CD4-positive, alpha-beta T cell treated with Interleukin-4 for 1 hour (primary cell): Measurements from ENCODE around the gene MED27.

ENCODE experiments used
- DNase-seq, 2 donors: peaks; one replicate each; pipeline ENCODE4 v3.0.0-alpha.2; 2020 to 2022

The MED27 gene

GRCh38 chr9:131831380-131832165, 248.1 kb downstream of the MED27 start:
- DNase-seq: no peak

GRCh38 chr9:131827821-131828369, 251.8 kb downstream of the MED27 start:
- no peak for DNase-seq

GRCh38 chr9:131826966-131827525, 252.6 kb downstream of the MED27 start:
- no peak for DNase-seq

- DNase-seq: no peak
Observed at GRCh38 chr9:131826053-131826452, 253.6 kb downstream of the MED27 start.

GRCh38 chr9:131824953-131825495, 254.6 kb downstream of the MED27 start:
- no peak for DNase-seq

- no peak for DNase-seq
Observed at GRCh38 chr9:131824155-131824594, 255.5 kb downstream of the MED27 start.

- no peak for DNase-seq
Observed at GRCh38 chr9:131823701-131824146, 255.9 kb downstream of the MED27 start.

- no peak for DNase-seq
Observed at GRCh38 chr9:131818089-131818488, 261.6 kb downstream of the MED27 start.

- no peak for DNase-seq
Observed at GRCh38 chr9:131817627-131818026, 262.0 kb downstream of the MED27 start.

- DNase-seq: no peak
Observed at GRCh38 chr9:131817073-131817472, 262.6 kb downstream of the MED27 start.

- no peak for DNase-seq
Observed at GRCh38 chr9:131815970-131816873, 263.4 kb downstream of the MED27 start.

GRCh38 chr9:131814707-131815106, 265.0 kb downstream of the MED27 start:
- no peak for DNase-seq

GRCh38 chr9:131813116-131813515, 266.6 kb downstream of the MED27 start:
- no peak for DNase-seq

GRCh38 chr9:131812116-131812790, 267.4 kb downstream of the MED27 start:
- DNase-seq: no peak

- no peak for DNase-seq
Observed at GRCh38 chr9:131811405-131811804, 268.3 kb downstream of the MED27 start.

- DNase-seq: no peak
Observed at GRCh38 chr9:131810351-131811170, 269.1 kb downstream of the MED27 start.
